Fibroblast of mammary gland (primary cell): ENCODE measurements around the gene WFS1.

ENCODE experiments used
- DNase-seq: peaks from one replicate; pipeline ENCODE4 v3.0.0-alpha.2; 2010; ENCODE audit warnings: low read depth
- H3K4me3 ChIP-seq: 2 replicates; pipeline ENCODE4 v1.5.1; 2011; ENCODE audit warnings: low read depth, mild to moderate bottlenecking, low read length, moderate library complexity; ENCODE audit not compliant: control insufficient read depth
- TF ChIP-seq, protein P1 (sequence below): conservative IDR thresholded peaks from 2 replicates; pipeline ENCODE4 v1.5.1; 2011; ENCODE audit warnings: low read depth, low read length, inconsistent platforms; ENCODE audit not compliant: control insufficient read depth, insufficient read depth

Gene WFS1

DNA sequence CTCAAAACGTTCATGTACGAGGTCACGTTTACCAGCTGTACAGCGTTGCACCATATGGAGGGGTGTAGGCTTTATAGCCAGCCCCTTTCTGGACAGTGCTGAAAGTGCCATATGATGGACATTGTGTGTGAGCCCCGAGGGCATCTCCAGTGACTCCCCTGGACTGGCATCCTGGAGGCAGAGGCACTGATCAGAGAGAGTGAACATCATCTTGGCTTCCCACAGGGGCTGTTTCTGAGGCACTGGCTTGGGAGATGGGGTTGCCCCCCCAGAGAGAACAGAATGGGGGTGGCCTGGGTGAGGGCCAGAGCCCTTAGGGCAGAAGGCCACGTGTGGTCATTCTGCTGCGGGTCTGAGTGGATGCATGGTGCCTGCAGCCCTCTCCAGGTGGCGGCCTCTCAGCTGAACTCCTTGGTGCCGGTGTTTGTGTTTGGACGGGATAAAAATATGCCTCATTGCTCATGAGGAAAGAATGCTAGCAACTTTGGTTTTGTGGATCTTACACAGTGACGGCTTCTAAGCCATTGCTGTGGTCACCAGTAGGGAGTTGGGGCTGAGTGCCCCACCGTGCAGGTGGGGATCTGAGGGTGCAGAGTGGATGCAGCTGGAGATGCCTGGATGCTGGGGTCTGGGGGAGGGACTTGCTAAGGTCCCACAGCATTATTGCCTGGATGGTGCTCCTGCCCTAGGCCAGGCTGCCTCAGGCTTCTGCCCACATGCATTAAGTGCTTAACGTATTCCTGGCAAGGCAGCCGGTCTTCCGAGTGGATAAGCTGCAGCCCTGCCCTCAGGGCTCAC lies 3.4 kb downstream of the WFS1 start:
- H3K4me3 ChIP-seq: no peak overlapping the region
- peak; percentile 60 for DNase-seq
- TF ChIP-seq, protein P1, sequence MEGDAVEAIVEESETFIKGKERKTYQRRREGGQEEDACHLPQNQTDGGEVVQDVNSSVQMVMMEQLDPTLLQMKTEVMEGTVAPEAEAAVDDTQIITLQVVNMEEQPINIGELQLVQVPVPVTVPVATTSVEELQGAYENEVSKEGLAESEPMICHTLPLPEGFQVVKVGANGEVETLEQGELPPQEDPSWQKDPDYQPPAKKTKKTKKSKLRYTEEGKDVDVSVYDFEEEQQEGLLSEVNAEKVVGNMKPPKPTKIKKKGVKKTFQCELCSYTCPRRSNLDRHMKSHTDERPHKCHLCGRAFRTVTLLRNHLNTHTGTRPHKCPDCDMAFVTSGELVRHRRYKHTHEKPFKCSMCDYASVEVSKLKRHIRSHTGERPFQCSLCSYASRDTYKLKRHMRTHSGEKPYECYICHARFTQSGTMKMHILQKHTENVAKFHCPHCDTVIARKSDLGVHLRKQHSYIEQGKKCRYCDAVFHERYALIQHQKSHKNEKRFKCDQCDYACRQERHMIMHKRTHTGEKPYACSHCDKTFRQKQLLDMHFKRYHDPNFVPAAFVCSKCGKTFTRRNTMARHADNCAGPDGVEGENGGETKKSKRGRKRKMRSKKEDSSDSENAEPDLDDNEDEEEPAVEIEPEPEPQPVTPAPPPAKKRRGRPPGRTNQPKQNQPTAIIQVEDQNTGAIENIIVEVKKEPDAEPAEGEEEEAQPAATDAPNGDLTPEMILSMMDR: no peak

DNA sequence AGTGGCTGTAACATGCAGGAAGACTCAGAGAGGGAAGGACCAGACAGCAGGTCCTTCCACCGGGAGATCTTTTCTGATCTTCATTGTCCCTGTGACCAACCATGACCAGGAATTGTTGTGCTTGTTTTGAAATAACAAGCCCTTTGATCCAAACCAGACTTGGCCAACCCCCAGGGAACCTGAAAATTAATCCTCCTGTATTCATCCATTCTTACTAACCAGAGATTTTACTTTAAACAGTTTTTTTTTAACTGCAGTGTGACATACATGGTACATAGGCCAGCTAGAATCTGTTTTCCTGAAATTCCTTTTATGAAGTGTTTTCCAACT lies 4.0 kb downstream of the WFS1 start:
- TF ChIP-seq, protein P1: no peak
- no peak for DNase-seq
- H3K4me3 ChIP-seq: no peak overlapping the region

DNA sequence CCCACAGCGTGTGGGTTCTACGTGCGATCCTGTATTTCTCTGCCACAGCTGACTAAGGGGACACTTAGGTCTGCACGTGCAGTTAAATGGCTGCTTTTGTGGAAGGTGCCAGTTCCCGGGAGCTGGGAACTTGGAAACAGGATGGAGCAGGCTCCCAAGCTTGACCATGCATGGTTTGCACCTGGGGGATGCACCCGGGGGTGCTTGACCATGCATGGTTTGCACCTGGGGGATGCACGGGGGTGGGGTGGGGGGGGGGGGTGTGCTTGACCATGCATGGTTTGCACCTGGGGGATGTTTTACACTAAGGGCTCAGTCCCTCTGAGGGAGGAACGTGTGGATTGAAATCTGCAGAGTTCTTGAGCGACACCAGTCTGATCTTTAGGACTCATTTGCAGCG lies 5.7 kb downstream of the WFS1 start:
- TF ChIP-seq, protein P1: no peak
- no peak overlapping the region for H3K4me3 ChIP-seq
- no peak for DNase-seq

DNA sequence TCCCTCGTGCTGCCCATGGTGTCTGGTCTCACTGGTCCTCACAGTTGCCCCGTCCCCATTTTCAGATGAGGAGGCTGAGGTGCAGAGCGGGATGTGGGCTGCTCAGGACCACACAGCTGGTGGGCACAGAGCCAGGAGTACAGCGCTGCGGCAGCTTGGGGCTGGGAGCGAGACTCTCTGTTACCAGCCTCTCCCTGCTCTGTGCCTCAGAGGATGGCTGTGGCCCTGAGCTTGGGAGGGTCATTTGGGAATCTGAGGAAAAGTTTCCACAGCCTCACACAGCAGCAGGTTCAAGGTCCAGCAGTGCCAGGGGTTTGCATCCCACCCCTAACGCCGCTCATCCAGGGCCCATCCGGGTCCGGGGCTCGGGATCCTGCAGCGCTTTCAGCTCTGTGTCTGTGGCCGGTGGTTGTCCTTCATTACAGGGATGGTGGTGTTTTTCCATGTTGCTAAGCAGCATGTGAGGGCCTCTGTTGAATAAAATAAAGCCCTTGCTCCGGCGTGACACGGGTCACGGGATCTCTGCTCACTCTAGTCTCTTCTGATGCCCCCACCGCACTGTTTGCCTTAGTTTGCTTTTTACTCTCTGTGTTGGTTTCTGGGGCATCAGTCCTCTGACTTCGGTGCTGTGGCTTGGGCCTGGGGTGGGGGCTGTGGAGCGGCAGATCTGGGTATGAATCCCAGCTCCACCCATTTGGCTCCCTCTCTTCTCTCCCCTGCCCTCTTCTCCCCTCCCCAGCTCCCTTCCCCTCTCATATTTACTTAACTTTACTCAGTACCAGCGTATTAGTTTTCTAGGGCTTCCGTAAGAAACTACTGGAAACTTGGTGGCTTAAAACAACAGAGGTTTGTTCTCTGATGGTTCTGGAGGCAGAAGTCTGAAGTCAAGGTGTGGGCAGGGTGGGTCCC lies 6.5 kb downstream of the WFS1 start:
- no peak for DNase-seq
- no peak overlapping the region for H3K4me3 ChIP-seq
- TF ChIP-seq, protein P1: no peak

DNA sequence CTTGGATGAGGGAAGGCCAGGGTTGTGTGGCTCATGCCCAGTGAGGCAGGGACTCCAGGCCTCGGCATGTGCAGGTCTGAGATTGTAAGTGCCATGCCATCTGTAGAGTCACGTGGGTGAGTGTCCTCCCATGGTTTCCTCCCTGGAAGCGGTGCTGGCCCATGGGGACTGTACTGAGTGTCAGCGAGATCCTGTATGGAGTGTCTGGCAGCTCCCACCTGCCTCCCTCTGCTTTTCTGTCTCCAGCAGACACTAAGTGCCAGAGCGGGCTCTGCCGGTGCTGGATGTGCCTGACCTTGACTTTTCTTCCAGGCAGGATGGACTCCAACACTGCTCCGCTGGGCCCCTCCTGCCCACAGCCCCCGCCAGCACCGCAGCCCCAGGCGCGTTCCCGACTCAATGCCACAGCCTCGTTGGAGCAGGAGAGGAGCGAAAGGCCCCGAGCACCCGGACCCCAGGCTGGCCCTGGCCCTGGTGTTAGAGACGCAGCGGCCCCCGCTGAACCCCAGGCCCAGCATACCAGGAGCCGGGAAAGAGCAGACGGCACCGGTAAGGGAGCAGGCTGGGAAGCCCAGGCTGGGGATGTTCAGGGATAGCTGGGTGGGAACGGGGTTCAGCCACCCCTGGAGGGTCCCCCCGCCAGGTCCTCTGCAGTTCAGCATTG lies 7.6 kb downstream of the WFS1 start:
- no peak for DNase-seq
- TF ChIP-seq, protein P1: no peak
- H3K4me3 ChIP-seq: no peak overlapping the region

DNA sequence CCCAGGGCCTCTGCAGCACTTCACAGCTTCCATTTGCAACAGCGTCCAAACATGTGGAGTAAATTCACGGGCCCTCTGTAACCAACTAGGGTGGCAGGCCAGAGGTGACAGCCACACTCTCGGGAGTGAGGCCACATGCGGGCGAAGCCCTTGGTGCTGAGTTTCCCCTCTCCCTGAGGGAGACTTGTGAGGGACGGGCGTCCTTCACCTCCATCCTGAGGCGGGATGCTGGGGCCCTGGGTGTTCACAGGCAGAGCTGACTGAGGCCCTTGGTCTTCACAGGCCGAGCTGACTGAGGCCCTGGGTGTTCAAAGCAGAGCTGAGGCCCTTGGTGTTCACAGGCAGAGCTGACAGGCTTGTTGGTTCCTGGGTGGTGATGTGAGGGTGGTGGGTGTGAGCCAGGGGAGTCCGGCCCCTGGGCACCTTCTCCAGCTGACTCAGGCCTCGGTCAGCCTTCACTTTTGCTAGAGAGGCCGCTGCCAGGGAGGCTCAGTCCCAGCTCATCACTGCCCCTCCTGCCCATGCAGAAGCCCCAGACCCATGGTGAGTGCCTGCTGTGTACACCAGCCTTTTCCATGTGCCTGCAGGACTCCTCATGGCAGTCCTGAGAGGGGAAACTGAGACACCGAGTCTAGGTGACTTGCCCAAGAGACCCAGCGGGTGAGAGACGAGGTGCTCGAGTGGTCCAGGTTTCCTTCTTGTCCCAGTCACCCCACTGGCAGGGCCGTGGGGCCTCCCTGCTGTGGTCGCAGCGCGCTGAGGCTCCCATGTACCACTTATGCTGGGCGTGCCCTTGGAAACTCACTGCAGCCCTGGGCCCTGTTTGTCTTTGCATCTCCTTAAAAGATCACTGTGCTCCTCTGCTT lies 8.5 kb downstream of the WFS1 start:
- TF ChIP-seq, protein P1: no peak

More for the DNA sequence above, 8.5 kb downstream of the WFS1 start:
- no peak for DNase-seq
- no peak overlapping the region for H3K4me3 ChIP-seq
